Fibroblast of lung (primary cell): ENCODE measurements around the gene YIF1B. TPM values are rescaled to one million over a fixed set of nuclear protein-coding genes. Genes with fewer than 3 reads are reported as not detected.

Source experiments
- DNase-seq, 2 donors: peaks; one replicate each; pipeline versions ENCODE4 v3.0.0 to v3.0.0-alpha.2; 2010; ENCODE audit warnings: low read depth in 2 of 2
- H2AFZ ChIP-seq: 2 replicates; pipeline ENCODE4 v1.5.1; 2012; ENCODE audit warnings: low read length, control low read depth, inconsistent platforms
- H3K27ac ChIP-seq: 2 replicates; pipeline ENCODE4 v1.5.1; 2011; ENCODE audit warnings: low read length, control low read depth; ENCODE audit not compliant: insufficient read depth
- H3K27me3 ChIP-seq: 2 replicates; pipeline ENCODE4 v1.5.1; 2011; ENCODE audit warnings: mild to moderate bottlenecking, low read length; ENCODE audit not compliant: control insufficient read depth, insufficient read depth
- H3K36me3 ChIP-seq: 2 replicates; pipeline ENCODE4 v1.5.1; 2011; ENCODE audit warnings: low read length; ENCODE audit not compliant: control insufficient read depth, insufficient read depth
- H3K4me1 ChIP-seq: 2 replicates; pipeline ENCODE4 v1.5.1; 2011; ENCODE audit warnings: low read length; ENCODE audit not compliant: control insufficient read depth, insufficient read depth; ENCODE audit errors: extremely low read depth
- H3K4me2 ChIP-seq: 2 replicates; pipeline ENCODE4 v1.5.1; 2011; ENCODE audit warnings: low read length, control low read depth; ENCODE audit not compliant: insufficient read depth; ENCODE audit errors: extremely low read depth
- H3K4me3 ChIP-seq, 4 experiments: fragments of 200-600 bp in 1 of 4; sonication (generic) in 1 of 4; replicated peaks in 1 of 4; 2 replicates each; pipeline ENCODE4 v1.5.1; 2011 to 2016; ENCODE audit warnings: low read length in 4 of 4, low read depth in 3 of 4, mild to moderate bottlenecking in 3 of 4, control low read depth in 2 of 4, inconsistent platforms in 1 of 4, mixed read lengths in 1 of 4; ENCODE audit not compliant: insufficient read depth in 1 of 4; ENCODE audit errors: control extremely low read depth in 1 of 4
- H3K79me2 ChIP-seq: 2 replicates; pipeline ENCODE4 v1.5.1; 2012; ENCODE audit warnings: mild to moderate bottlenecking, low read length, inconsistent platforms; ENCODE audit not compliant: control insufficient read depth, insufficient read depth
- H3K9ac ChIP-seq: 2 replicates; pipeline ENCODE4 v1.5.1; 2011; ENCODE audit warnings: mild to moderate bottlenecking, low read length, control low read depth; ENCODE audit not compliant: insufficient read depth
- H3K9me3 ChIP-seq: 2 replicates; pipeline ENCODE4 v1.5.1; 2012; ENCODE audit warnings: low read depth, low read length; ENCODE audit not compliant: control insufficient read depth, insufficient read depth
- H4K20me1 ChIP-seq: 2 replicates; pipeline ENCODE4 v1.5.1; 2011; ENCODE audit warnings: low read length; ENCODE audit not compliant: control insufficient read depth, insufficient read depth; ENCODE audit errors: extremely low read depth
- EZH2 ChIP-seq: IDR thresholded peaks from 2 replicates; pipeline ENCODE4 v1.5.1; 2012; ENCODE audit warnings: low read length, control low read depth, mild to moderate bottlenecking; ENCODE audit errors: missing control alignments
- polyA plus RNA-seq, 2 donors: library from polyadenylated mRNA; depleted of rRNA in 1 of 2; stranded (reverse) in 1 of 2; unstranded in 1 of 2; fragments of >200 nt; gene quantifications; 2 replicates each; pipeline ENCODE4 v1.2.1, GENCODE V29; 2011 to 2012; ENCODE audit warnings: missing spikeins in 1 of 2
- total RNA-seq: library from RNA; depleted of rRNA; stranded (reverse); fragments of >200 nt; gene quantifications from 2 replicates; pipeline ENCODE4 v1.2.1, GENCODE V29; 2014
- TF ChIP-seq, protein P1 (sequence below), 2 donors: IDR thresholded peaks in 1 of 2; conservative IDR thresholded peaks in 1 of 2; 1 replicate in 1 of 2; 2 replicates in 1 of 2; pipeline ENCODE4 v1.5.1; 2011 to 2012; ENCODE audit warnings: low read length in 2 of 2, control low read depth in 1 of 2, inconsistent platforms in 1 of 2, low read depth in 1 of 2, mild to moderate bottlenecking in 1 of 2

Gene YIF1B
- total and polyA plus RNA-seq, 2 donors (not counting 1 experiment from before 2014, with no cell fraction given): 73.3 to 96.5 TPM

DNA sequence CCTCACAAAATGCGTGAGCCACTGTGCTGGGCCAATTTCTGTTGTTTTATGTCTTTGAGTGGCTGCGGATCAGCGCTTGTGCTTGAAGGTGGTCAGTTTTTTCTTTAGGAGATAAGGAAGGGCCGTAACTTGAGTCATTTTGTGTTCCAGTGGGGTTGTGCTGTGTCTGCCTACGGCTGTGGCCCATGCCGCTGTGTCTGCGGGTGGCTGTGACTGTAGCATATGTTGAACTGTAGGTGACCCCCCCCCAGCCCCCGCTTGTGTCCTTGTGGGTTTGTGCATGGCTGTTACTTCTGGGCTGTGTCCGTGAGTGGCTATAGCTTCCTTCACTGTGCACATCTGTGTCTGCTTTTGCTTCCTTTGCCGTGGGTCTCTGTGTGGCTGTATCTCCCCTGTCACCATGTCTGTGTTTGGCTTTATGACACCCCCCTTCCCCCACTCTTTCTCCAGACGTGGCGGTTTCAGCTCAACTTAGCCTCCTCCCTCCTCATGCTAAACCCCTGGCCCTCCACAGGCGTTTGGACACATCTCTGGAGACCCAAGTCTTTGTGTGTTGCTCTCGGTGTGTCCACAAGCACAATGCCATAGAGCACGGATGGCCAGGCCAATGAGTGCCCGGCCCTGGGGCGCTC is 60.2 kb downstream of the YIF1B start:
- DNase-seq: peak in 1 of 2 donors; percentile 37

GRCh38 chr19:38253788-38254187 is 62.0 kb downstream of the YIF1B start:
- no peaks in the 10 kb centered on the region for H3K27me3 ChIP-seq
- TF ChIP-seq EZH2: no peak
- TF ChIP-seq, protein P1, sequence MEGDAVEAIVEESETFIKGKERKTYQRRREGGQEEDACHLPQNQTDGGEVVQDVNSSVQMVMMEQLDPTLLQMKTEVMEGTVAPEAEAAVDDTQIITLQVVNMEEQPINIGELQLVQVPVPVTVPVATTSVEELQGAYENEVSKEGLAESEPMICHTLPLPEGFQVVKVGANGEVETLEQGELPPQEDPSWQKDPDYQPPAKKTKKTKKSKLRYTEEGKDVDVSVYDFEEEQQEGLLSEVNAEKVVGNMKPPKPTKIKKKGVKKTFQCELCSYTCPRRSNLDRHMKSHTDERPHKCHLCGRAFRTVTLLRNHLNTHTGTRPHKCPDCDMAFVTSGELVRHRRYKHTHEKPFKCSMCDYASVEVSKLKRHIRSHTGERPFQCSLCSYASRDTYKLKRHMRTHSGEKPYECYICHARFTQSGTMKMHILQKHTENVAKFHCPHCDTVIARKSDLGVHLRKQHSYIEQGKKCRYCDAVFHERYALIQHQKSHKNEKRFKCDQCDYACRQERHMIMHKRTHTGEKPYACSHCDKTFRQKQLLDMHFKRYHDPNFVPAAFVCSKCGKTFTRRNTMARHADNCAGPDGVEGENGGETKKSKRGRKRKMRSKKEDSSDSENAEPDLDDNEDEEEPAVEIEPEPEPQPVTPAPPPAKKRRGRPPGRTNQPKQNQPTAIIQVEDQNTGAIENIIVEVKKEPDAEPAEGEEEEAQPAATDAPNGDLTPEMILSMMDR (conservative IDR thresholded peaks at IDR 0.05 in 1 of 2, IDR thresholded peaks at IDR 0.05 in 1 of 2; ENCODE audit: low read depth in 1 of 2, low read length in 2 of 2): no peak
- no peaks in the 10 kb centered on the region for H3K9me3 ChIP-seq
- no peak overlapping the region for H2AFZ ChIP-seq
- H3K9ac ChIP-seq: no peak overlapping the region
- no peak for DNase-seq
- H3K4me2 ChIP-seq: no peak overlapping the region
- no peaks in the 10 kb centered on the region for H4K20me1 ChIP-seq
- H3K4me3 ChIP-seq: no peak overlapping the region
- peaks cover 23% of the 10 kb centered on the region for H3K79me2 ChIP-seq
- no peak overlapping the region for H3K27ac ChIP-seq
- H3K36me3 ChIP-seq: no peaks in the 10 kb centered on the region
- H3K4me1 ChIP-seq: peaks cover 13% of the 10 kb centered on the region

More for the DNA sequence above, 60.2 kb downstream of the YIF1B start:
- Histone ChIP-seq H3K27me3 (no peaks in the 10 kb centered on the region), H4K20me1 (no peaks in the 10 kb centered on the region), H3K79me2 (peaks cover 23% of the 10 kb centered on the region), H3K9me3 (no peaks in the 10 kb centered on the region), H3K4me3 (peak overlapping the region; percentile 16 to 53 (median 34)), H3K9ac (peak overlapping the region; percentile 74), H2AFZ (no peak overlapping the region), H3K27ac (peak overlapping the region; percentile 50), H3K4me1 (peaks cover 13% of the 10 kb centered on the region), H3K4me2 (peak overlapping the region; percentile 49), H3K36me3 (no peaks in the 10 kb centered on the region)
- TF ChIP-seq, protein P1 (conservative IDR thresholded peaks at IDR 0.05 in 1 of 2, IDR thresholded peaks at IDR 0.05 in 1 of 2; ENCODE audit: low read depth in 1 of 2, low read length in 2 of 2): no peak
- no peak for TF ChIP-seq EZH2

Other genes with a start within 250 kb of the YIF1B start
- gene DPF1, start 91.7 kb downstream of the YIF1B start, total RNA-seq: 0.50 and 0.51 TPM in 2 replicates
- gene DPF1, start 91.7 kb downstream of the YIF1B start, polyA plus RNA-seq: 1.6 and 5.2 TPM in 2 replicates
- 2.1 and 7.1 TPM in 2 replicates for gene PPP1R14A, start 59.6 kb downstream of the YIF1B start, total RNA-seq
- 2.2 and 146 TPM in 2 replicates for gene PPP1R14A, start 59.6 kb downstream of the YIF1B start, polyA plus RNA-seq
- gene SPINT2, start 51.4 kb downstream of the YIF1B start, total RNA-seq: 4.5 and 8.7 TPM in 2 replicates
- 2.1 and 4.6 TPM in 2 replicates for gene SPINT2, start 51.4 kb downstream of the YIF1B start, polyA plus RNA-seq
- gene C19orf33, start 11.7 kb downstream of the YIF1B start, total RNA-seq: not detected in 2 replicates
- not detected in 2 replicates for gene C19orf33, start 11.7 kb downstream of the YIF1B start, polyA plus RNA-seq
- 1.8 and 3.0 TPM in 2 replicates for gene KCNK6, start 3.9 kb upstream of the YIF1B start, total RNA-seq
- gene KCNK6, start 3.9 kb upstream of the YIF1B start, polyA plus RNA-seq: 4.0 and 48.1 TPM in 2 replicates
- 1.3 and 2.0 TPM in 2 replicates for gene CATSPERG, start 19.9 kb upstream of the YIF1B start, total RNA-seq
- 0.16 and 0.43 TPM in 2 replicates for gene CATSPERG, start 19.9 kb upstream of the YIF1B start, polyA plus RNA-seq
- 190 and 217 TPM in 2 replicates for gene PSMD8, start 58.6 kb upstream of the YIF1B start, total RNA-seq
- 287 and 366 TPM in 2 replicates for gene PSMD8, start 58.6 kb upstream of the YIF1B start, polyA plus RNA-seq
- gene GGN, start 72.1 kb upstream of the YIF1B start, total RNA-seq: under 0.01 and 0.50 TPM in 2 replicates
- 0.15 and 0.20 TPM in 2 replicates for gene GGN, start 72.1 kb upstream of the YIF1B start, polyA plus RNA-seq
- gene SPRED3, start 72.8 kb upstream of the YIF1B start, total RNA-seq: 0.77 and 1.5 TPM in 2 replicates
- 2.0 and 4.8 TPM in 2 replicates for gene SPRED3, start 72.8 kb upstream of the YIF1B start, polyA plus RNA-seq
- 8.5 and 10.6 TPM in 2 replicates for gene FAM98C, start 87.1 kb upstream of the YIF1B start, total RNA-seq
- 4.5 and 4.9 TPM in 2 replicates for gene FAM98C, start 87.1 kb upstream of the YIF1B start, polyA plus RNA-seq
- not detected in 2 replicates for gene RASGRP4, start 110.3 kb upstream of the YIF1B start, total RNA-seq
- gene RASGRP4, start 110.3 kb upstream of the YIF1B start, polyA plus RNA-seq: not detected in 2 replicates
- gene RYR1, start 117.7 kb upstream of the YIF1B start, total RNA-seq: under 0.01 and 0.26 TPM in 2 replicates
- gene RYR1, start 117.7 kb upstream of the YIF1B start, polyA plus RNA-seq: under 0.01 and 0.09 TPM in 2 replicates